ENCODE measurements around the gene PSD4.

The PSD4 gene

DNA sequence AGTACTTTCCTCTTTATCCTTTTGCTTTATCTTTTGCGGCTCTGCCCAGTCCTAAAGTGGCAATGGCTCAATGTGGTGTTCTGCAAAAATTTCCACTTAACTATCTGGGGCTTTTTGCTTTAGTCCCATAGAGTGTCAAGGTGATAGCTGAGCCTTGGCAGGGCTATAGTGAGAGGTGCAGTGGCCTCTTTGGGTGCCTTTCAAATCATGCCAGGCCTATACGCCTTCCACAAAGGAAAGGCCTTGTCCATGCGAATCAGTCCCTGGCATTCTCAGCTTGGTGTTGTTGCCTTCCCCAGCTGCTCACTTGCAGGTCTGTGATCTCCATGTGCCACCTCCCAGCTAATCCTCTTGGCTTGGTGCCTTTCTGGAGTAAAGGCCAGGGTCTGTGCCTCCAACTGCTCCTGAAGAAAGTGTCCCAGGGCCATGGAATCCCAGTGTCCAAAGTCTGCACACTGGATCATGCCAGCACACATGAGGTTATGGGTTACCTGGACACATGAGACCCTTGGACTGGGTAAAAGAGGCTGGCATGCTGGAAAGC, 78.3 kb downstream of the PSD4 start:
- TF ChIP-seq, protein P1, sequence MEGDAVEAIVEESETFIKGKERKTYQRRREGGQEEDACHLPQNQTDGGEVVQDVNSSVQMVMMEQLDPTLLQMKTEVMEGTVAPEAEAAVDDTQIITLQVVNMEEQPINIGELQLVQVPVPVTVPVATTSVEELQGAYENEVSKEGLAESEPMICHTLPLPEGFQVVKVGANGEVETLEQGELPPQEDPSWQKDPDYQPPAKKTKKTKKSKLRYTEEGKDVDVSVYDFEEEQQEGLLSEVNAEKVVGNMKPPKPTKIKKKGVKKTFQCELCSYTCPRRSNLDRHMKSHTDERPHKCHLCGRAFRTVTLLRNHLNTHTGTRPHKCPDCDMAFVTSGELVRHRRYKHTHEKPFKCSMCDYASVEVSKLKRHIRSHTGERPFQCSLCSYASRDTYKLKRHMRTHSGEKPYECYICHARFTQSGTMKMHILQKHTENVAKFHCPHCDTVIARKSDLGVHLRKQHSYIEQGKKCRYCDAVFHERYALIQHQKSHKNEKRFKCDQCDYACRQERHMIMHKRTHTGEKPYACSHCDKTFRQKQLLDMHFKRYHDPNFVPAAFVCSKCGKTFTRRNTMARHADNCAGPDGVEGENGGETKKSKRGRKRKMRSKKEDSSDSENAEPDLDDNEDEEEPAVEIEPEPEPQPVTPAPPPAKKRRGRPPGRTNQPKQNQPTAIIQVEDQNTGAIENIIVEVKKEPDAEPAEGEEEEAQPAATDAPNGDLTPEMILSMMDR (conservative IDR thresholded peaks at IDR 0.05; ENCODE audit: low read depth, low read length) = no peak
- H3K4me3 ChIP-seq (ENCODE audit: low read depth, low read length) = no peak overlapping the region
- no peak for DNase-seq (ENCODE audit: low read depth)

DNA sequence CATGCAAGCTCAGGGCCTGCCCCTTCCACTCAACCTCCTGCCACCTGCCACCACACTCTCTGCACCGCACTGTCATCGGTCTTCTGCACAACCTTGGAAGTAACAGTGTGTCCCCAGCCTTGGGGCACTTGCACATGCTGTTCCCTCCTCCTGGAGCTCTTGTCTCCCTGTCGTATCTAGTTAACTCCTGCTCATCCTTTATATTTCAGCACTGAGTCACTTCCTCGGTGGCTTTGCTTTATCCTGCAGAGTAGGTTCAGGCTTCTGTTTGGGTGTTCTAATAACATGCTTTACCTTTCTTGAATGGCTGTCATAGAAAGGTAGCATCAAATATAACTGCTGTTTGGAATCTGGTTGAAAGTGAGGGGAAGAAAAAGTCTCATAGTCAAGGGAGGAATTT, 79.7 kb downstream of the PSD4 start:
- no peak for DNase-seq (ENCODE audit: low read depth)
- no peak overlapping the region for H3K4me3 ChIP-seq (ENCODE audit: low read depth, low read length)
- TF ChIP-seq, protein P1 (conservative IDR thresholded peaks at IDR 0.05; ENCODE audit: low read depth, low read length) = no peak

DNA sequence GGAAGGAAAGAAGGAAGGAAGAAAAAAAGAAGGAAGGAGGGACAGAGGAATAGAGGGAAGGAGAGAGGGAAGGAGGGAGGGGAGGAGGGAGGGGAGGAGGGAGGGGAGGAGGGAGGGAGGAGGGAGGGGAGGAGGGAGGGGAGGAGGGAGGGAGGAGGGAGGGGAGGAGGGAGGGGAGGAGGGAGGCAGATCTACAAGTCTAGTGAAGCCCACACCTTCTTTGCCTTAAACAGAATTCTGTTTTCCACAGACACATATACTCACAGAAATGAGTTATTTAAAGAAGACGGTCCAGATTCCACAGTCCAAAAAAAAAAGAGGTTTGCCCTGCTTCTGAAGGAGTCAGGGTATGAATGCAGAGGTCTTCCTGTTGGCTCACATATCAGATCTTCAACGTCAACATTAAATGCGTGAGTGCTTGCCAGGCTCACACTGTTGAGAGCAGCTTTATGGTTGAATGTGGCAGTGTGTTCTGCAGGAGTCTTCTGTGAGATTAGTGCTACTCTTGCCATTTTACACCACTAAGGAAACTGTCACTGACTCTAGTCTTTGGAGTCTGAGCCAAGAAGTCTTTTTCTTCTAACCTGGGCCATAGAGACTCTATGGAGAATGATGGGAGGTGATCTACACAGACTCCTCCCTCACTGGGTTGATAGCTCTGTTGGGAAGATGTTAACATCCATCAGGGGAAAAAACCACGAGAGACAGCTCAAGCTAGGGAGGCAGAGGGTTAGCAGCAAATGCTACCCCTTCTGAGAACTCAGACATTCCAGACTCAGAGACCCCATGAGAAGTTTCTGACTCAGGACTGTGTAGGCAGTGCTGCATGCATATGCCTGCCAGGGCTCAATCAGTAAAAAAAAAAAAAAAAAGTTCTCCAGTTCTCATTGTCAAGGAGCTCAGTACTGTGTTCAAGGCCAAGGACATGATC, 81.6 kb downstream of the PSD4 start:
- DNase-seq (ENCODE audit: low read depth) = peak; percentile 65
- TF ChIP-seq, protein P1 (conservative IDR thresholded peaks at IDR 0.05; ENCODE audit: low read depth, low read length) = no peak
- H3K4me3 ChIP-seq (ENCODE audit: low read depth, low read length) = no peak overlapping the region

DNA sequence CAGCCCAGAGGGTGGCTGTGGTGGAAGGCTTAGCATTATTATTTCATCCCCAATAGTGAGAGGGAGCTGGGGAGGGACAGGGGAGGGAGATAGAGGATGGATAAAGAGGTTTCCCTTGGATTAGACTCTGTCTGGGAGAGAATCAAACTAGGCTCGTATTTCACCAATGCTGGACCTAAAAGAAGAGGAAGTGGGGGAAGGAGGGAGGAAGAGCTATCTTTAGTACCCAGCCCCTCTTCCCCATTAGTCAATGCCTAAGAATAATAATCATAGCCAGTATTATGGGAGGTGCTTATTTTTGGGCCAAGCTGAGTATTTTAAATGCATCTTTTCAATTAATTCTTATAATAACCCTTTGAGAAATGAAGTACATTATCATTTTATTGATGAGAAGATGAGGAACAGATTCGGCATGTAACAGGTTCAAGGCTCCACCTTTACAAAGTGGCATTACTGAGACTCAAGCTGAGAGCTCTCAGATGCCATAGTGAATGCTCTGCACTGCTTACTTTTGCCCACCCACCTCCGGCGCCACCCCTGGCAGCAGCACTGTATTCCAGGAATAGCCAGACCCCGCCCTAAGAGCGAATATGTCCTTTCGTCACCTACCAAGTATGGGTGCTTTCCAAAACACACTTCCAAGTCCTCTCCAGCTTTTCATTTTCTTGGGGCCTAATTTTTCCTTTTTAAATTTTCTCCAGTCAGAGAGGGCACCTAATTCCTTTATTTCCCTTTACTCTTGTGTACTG, 83.9 kb downstream of the PSD4 start:
- TF ChIP-seq, protein P1 (conservative IDR thresholded peaks at IDR 0.05; ENCODE audit: low read depth, low read length) = no peak
- DNase-seq (ENCODE audit: low read depth) = no peak
- no peak overlapping the region for H3K4me3 ChIP-seq (ENCODE audit: low read depth, low read length)

DNA sequence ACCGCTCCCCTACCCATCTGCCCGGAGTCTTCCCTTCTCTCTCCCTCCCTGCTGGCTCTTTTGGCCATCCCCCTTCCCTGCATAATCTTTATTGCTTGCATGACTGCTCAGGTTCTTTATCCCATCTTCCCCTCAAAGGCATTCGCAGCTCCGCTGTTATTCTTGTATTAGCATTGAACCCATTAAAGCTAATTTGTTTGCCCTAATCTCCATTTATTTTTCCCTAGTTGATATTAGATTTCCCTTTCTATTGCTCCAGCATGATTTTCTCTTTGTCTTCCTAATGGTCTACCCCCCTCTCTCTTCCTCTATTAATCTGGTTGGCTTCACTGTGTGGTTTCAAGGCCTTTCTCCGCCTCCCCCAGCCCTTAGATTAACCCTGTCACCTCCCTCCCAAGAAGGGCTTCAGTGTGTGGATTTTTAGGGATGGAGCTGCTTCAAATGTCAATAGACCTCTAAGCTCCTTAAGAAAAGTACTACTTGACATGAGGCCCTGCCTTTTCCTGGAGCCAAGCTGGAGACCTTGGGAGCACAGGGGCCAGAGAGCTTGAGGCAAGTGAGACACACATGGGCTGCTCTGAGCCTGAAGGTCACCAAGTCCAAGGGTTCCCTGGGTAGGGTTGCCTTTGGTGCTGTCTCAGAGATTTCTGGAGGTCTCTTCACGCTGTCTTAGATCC, 84.8 kb downstream of the PSD4 start:
- no peak for DNase-seq (ENCODE audit: low read depth)

More for the DNA sequence above, 84.8 kb downstream of the PSD4 start:
- H3K4me3 ChIP-seq (ENCODE audit: low read depth, low read length) = no peak overlapping the region
- TF ChIP-seq, protein P1 (conservative IDR thresholded peaks at IDR 0.05; ENCODE audit: low read depth, low read length) = no peak

Data from choroid plexus epithelial cell (primary cell).